Iris pigment epithelial cell (primary cell): ENCODE results near the gene SEC31A.
"Not testable (repeated sequence)": the region's sequence is repeated elsewhere in the genome, so short reads cannot be mapped to it uniquely, and the experiment has no call there.

Experiments used
- DNase-seq: peaks from one replicate; pipeline ENCODE4 v3.0.0-alpha.2; 2011; ENCODE audit warnings: low read depth

The SEC31A gene

DNA sequence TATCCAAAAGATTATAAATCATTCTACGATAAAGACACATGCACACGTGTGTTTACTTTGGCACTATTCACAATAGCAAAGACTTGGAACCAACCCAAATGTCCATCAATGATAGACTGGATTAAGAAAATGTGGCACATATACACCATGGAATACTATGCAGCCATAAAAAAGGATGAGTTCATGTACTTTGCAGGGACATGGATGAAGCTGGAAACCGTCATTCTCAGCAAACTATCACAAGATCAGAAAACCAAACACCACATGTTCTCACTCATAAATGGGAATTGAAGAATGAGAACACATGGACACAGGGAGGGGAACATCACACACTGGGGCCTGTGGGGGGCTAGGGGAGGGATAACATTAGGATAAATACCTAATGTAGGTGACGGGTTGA lies 57.9 kb downstream of the SEC31A start:
- DNase-seq = not testable (repeated sequence)

DNA sequence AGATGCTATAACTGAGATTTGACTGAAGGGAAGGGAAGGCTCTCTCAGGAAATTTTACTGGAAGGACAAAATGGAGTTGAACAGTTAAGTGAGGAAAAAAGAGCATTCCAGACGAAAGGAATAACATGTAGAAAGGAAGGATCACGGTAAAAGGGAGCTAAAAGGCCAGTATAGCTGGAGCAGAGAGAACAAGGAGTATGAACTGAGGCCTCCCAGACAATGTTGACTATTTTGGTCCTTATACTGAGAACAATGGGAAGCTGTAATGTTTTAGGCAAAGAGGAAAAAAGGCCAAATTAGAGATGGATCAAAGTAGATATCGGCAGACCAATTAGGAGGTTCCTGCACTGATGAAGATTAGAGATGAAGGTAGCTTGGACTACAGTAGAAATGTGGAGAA lies 65.5 kb downstream of the SEC31A start:
- DNase-seq = no peak

DNA sequence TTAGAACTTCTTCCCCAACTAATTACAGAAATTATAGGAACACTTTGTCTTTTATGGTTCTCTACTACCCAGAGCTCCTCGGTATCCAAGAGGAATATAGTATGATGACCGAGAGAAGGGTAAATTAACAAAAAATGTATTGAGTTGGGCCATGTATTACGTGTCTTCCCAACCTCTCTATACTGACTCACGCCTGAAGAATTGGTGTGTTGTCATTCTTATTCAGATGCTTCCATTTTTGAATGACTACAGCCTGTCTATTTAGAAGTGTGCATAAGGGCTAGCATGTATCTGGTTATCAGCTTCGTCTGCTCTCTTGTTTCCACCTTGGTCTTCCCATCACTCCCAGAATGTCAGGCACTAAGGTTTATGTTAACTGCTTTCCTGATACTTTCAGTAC lies 67.9 kb downstream of the SEC31A start:
- DNase-seq = peak; percentile 84

DNA sequence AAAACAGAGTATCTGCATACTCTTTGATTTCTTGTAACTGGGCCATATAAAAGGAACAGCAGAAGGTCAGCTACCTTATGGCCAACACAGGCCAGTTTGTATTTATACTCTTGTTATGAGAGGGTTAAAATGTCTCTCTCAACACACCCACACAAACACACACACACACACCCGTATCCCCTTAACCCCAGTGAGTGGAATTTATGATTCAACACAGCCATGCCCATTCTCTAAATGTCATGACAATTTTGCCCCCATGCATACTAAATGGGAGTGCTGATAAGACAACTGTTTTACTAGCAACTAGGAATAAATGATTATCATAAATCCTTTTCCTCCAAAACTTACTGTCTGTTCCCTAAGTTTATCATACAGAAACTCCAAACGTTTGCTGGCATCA lies 70.3 kb downstream of the SEC31A start:
- no peak for DNase-seq

DNA sequence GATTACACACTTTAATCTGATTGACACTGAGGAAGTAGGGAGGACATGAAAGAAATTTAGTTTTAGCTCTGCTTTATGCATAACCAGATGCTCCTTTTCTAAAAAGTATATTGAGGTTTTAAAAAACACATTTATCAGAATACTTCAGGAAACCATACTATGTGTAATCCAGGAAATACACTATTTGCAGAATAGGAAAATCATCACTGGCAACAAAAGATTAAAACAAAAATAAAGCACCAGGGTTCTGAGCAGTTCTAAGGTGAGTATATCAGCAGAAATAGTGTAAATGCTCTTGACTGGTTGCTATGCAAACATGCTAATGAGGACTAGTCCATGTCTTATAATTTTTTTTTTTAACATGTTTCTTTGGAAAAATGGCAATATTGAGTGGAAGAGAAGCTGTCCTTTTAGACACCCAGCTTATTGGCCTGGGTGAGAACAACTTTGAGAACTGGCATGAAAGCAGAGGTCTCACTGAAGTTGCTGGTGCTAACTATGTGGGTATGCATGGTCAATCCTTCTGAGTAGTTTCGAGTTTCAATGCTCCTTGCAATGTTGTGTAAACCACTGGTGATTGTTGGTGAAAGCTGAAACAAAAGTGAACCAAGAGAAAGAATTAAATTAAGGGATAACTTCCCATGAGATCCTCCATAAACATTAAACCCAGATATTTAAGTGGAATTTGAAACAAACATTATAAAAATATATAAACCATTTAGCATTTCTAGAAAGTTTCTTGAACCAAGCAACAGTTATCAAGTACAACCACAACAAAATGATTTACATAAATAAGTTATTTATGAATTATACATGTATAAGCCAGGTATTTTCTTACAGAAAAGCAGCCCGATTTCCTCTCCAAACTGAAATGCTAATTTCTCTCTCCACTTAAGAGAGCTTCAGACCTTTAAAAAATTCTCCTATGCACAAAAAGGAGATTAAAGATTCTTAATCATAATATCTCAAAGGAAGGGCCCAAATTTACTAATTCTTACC lies 72.0 kb downstream of the SEC31A start:
- no peak for DNase-seq

DNA sequence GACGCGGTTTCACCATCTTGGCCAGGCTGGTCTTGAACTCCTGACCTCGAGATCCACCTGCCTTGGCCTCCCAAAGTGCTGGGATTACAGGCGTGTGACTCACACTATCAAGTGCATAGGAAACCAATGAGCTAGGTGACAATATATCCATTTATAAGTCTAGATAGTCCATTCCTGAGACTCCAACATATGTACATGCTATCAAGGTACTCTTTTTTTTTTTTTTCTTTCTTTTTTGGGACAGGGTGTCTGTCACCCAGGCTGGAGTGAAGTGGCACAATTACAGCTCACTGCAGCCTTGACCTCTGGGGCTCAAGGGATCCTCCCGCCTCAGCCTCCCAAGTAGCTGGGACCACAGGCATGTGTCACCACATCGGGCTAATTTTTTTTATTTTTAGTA lies 74.1 kb downstream of the SEC31A start:
- DNase-seq = not testable (repeated sequence)

DNA sequence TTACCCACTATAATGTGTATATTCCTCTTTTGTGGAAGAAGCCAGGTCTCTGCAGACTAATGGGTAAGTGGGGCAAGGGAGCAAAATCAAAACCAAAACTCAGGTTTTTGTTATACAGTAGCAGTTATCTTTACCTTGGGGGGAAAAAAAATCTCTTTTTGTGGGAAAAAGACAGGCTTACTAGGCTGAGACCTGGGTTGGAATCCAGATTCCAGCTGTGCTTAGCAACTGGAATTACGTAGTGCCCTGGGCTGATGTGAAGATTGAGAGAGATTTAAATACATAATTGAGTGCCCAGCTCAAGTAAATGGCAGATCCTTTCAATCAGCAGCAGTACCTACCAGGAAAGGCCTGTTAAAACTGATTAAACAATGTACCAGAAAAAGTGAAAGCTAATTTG lies 76.9 kb downstream of the SEC31A start:
- no peak for DNase-seq

DNA sequence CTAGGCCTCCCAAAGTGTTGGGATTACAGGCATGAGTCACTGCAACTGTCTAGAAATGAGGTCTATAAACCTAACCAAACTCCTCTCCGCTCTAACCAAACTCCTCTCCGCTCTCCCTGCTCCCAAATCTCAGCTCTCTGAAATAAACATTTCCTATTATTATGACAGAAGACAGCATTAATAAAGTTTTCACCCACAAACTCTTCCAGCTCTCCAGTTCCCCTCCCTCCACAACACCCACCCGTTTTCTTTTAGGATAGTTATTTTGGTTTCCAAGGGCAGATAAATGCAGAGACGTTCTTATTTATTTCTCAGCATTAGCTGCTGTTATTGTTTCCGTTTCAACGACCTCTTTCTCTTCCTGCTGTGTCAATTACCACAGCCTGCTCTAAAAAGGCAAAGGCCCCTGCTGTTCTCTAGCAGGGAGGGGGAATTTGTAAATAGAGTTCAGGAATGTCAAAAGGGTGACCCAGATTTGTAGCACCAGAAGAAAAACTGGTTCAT lies 79.1 kb downstream of the SEC31A start:
- peak; percentile 39 for DNase-seq

DNA sequence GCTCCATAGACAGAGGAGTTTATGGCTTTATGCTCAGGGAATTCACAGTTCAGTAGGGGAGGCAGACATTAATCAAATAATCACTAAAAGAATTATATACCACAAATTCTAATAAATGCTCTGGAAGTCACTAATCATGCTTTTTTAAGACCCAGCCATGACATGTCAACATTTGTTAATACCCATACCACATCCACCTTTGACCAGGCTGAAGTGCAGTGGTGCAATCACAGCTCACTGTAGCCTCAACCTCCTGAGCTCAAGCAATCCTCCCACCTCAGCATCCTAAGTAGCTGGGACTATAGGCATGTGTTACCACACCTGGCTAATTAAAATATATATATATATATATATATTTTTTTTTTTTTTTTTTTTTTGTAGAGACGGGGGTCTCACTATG lies 79.6 kb downstream of the SEC31A start:
- DNase-seq = no peak

DNA sequence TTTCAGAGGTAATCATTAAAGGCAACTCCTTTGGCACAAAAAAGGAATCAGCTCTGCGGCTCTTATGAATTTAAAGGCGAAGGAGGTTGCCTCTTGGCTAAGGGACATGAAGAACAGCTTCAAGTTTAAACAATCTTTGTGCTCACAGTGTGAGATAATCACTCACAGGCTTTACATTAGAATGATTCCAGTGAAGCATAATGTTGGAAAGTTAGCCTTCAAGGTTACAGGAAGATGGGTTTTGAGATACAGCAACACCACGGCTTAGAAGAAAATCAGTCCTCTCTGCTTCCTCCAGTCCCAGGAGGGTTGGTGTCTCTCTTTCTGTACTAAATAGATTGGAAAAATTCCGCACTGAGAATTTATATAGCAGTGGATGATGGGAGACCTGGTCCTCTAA lies 80.8 kb downstream of the SEC31A start:
- DNase-seq = no peak

DNA sequence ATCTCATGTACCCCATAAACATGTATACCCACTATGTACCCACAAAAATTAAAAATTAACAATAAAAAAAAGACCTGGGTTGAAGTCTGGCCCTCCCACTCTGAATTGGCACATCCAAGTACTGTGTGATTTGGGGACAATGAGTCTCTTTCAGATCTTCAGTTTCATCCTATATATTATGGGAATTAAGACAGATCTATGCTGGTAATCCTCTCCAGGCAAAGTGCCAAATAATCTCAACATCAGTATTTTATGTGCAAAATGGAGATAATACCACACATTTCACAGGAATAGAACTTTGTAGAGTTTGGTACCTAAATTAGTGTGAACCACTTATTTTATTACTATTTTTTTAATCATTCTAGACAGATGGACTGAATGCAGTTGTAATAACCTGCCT lies 81.3 kb downstream of the SEC31A start:
- DNase-seq = no peak

DNA sequence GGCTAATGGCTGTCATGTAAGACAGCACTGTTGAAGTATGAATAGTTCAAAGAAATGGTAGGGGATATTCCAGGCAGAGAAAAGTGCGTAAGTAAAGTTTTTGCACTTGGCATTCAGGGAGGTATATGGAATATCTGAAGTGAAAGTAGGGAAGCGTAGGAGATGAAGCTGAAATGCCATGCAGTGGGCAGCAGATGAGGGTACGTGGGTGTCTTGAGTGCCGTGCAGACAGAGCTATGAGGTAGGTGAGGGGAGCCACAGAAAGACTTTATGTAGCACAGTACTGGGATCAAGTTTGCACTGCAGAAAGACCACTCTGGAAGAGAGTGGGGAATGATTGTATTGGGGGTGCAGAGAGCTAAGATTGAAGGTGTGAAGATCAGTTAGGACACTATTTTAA lies 87.2 kb downstream of the SEC31A start:
- no peak for DNase-seq

DNA sequence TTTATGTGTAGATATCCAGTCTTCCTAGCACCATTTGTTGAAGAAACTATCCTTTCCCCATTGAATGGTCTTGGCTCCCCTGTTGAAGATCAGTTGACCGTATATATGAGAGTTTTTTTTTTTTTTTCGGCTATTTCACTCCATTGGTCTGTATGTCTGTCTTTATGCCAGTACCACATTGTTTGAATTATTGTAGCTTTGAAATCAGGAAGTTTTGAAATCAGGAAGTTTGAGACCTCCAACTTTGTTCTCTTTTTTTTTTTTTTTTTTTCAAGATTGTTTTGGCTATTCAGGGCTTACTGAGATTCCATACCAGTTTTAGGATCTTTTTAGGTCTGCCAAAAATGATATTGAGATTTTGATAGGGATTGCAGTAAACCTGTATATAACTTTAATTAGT lies 88.0 kb downstream of the SEC31A start:
- peak; percentile 39 for DNase-seq

DNA sequence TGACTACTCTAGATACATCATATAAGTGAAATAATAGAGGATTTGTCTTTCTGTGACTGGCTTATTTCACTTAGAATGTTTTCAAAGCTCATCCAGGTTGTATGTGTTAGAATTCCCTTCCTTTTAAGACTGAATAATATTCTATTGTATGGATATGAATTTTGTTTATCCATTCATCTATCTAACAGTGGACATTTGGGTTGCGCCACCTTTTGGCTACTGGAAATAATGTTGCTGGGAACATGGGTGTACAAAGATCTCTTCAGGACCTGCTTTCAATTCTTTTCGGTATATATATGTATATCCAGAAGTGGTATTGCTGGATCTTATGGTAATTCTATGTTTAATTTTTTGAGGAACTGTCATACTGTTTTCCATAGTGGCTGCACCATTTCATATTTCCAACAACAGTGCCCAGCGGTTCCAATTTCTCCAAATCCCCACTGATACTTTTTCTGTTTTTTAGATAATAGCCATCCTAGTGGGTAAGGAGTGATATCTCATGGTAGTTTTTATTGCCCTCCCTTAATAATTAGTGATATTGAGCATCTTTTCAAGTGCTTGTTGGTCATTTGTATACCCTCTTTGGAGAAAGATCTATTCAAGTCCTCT lies 88.9 kb downstream of the SEC31A start:
- DNase-seq = peak; percentile 58

DNA sequence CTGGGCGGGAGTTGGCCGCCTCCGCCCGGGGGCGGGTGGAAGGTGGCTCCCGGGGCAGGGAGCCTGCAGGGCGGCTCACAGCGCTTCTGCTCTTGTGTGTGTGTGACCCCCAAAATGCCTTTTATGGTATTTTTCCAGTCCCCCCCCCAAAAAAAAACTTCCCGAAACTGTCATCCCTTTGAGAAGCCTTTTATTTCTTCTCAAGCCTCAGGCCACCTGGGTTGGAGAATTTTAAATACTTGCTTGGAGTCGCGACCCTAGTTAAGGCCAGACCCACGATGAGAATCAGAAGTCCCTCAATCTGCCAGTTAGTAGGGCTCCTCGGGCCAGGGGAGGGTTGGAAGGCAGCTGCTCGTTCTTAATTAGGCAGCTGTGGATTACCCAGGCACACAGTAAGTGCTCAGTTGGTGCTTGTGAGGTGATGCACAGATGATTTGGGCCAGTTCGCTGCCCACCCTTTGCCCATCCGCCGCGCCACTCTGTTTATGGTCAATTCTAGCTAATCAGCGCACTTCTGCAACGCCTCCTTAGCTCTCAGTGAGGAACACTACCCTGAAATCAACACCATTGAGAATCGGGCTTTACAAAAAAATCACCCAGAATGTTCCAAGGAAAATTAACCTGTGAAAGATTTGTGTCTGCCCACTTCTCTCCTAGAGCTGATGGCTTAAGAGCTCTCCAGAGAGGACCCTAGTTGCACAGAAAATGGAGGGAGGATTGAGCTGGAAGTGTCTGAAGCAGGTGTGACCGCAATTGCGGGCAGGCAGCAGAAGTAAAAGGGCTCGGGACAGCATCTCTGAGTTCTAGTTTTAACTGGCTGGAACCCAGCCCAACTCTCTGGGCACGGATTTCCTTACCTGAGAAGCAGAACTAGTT lies 91.7 kb downstream of the SEC31A start:
- DNase-seq = no peak

DNA sequence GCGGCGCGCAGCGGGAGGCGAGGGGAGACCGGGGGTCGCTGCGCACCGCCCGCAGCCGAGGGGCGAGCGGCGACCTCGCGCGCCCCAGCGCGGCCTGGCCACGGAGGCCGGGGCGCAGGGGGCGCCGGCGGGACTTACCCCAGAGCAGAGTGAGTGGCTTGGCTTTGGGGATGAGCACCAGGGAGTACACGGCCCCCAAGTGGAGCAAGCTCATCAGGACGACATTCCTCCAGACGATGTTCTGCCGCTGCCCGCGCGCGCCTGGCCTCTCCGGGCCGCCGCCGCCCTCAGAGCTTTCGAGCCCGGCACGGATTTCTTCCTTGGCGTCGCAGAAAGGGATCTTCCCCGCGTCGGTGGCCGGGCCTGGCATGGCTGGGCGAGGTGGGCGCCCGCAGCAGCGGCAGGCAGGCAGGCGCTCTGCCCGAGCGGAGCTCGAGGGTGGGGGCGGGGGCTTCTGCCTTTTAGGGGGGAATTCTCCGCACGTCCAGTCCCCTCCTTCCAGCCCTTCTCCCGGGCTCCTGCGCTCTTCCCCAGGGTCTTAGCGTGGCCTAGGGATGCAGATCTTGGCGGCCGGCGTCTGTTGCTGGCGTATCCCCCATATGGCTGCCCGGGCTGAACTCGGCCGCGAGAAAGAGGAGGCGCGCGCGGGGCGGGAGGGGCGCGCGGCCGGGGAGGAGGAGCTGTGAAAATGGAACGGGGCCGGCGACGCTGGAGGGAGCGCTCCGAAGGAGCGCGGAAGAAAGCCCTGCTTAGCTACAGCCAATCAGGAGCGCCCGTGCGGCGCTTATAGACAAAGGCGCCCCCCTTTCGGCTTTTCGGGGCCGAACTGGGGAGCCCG lies 92.6 kb downstream of the SEC31A start, which contains the start of gene SCD5:
Gene SCD5, minus strand, starts transcription at position 629 of the 838 bp plus-strand sequence. Its CDS starts 259 bp downstream, at position 370.
- DNase-seq = peak; percentile 88

DNA sequence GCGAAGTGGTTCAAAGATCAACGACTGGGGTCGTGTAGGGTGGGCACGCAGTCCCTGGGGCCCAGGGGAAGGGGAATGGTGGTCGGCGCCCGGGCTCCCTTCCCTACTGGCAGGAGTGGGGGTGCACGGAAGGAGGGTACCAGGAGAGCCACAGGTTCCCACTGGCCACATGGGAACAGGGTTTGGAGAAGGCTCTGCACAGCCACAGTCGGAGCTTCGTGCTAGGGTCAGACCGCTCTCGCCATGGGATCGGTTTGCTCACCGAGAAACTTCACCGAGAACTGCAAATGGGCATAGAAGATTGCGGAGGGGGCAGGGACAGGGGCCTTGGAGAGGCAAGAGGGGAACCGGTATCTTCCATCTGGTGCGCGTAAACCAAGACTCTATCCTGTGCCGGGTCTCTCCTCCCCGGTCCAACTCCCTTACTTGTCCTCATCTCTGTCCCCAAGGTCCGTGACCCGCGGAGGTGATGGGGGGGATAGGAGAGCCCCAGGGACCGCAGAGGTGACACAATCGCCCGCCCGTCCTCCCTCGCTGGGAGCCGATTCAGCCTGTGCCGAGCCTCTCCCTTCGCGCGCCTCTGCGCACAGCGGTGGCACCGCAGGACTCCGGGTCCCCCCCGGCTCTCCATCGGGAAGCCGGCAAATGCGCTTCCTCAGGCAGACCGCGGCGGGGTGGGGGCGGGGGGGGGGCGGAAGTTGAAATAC lies 93.4 kb downstream of the SEC31A start:
- DNase-seq = peak; percentile 41

DNA sequence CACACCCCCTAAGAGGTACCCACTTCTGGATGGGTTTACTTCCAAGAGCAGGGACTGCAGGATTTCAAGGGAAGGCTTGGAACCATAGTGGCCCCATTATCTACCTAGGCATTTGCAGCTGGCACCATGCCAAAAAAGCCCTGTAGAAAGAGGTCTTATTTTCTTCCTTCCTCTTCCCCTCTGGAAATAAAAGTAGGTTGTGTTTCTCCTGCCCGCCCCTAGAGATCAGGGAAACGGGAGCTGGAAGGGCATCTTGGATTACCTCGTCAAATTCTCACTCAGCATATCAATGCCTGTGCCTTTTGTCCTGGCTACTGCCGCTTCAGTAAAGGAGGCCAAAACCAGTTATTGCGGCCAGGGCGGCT lies 93.9 kb downstream of the SEC31A start:
- DNase-seq = no peak

DNA sequence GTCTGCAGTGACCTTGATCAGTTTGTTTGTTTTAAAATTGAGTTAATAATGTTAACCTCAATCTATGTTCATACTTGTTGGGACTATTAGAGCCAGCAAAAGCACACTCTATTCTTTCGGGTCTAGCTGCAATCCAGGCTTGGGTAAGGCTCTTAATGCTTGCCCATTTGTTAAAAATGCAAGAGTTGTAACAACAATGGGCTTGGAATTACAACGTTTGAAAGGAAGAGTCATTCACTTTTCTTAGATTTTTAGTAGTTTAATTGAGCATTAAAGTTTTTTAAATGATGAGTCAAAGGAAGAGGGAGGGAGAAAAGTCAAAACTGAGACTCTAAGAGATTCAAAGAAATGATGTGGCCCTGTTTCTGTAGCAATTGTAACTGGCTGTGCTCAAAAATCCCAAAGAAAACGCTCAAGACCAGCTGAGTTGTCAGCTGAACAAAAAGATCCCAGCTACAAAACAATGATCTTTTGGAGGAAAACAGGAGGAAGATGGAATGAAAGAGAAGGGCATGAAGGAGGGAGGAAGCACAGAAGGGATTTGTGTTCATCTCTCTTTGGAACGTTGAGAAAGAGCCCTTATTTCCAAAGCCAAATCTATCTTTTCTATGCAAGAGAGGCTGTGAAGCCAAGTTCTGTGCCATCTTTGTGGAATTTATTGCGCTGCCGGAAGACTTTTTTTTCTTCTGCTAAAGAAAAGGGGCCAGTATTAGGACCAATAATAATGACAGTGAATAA lies 97.9 kb downstream of the SEC31A start:
- DNase-seq = no peak

DNA sequence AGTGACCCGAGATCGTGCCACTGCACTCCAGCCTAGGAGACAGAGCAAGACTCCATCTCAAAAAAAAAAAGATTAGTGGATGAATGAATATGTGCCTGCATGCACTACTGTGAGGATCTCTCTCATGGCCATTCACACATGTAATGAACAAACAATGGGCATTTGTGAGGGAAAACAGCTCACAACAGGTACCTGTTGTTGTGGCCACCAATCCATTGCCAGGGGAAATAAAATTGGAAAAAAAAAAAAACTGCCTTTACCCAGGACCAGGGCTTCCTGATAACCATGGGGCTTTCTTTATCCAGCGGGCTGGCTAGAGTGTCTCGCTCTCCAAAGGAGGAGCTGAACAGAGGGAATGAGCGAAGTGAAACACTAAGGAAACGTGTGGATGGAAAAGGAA lies 99.8 kb downstream of the SEC31A start:
- DNase-seq = no peak
